H4 (cell line): ENCODE measurements around the gene WDR27. TPM values are rescaled to one million over a fixed set of nuclear protein-coding genes. Genes with fewer than 3 reads are reported as not detected.
"Not testable (repeated sequence)": the region's sequence is repeated elsewhere in the genome, so short reads cannot be mapped to it uniquely, and the experiment has no call there.

Experiments
- DNase-seq: peaks from one replicate; pipeline ENCODE4 v3.0.0-alpha.2; 2015; ENCODE audit warnings: low spot score
- total RNA-seq: library from RNA; depleted of rRNA; stranded (reverse); fragments of >200 nt; shearing (Covaris generic); gene quantifications from 2 replicates; pipeline ENCODE4 v1.2.3, GENCODE V29; 2014

The WDR27 gene
- total RNA-seq, 1 experiment from 2014 or later, result 3.7 TPM

DNA sequence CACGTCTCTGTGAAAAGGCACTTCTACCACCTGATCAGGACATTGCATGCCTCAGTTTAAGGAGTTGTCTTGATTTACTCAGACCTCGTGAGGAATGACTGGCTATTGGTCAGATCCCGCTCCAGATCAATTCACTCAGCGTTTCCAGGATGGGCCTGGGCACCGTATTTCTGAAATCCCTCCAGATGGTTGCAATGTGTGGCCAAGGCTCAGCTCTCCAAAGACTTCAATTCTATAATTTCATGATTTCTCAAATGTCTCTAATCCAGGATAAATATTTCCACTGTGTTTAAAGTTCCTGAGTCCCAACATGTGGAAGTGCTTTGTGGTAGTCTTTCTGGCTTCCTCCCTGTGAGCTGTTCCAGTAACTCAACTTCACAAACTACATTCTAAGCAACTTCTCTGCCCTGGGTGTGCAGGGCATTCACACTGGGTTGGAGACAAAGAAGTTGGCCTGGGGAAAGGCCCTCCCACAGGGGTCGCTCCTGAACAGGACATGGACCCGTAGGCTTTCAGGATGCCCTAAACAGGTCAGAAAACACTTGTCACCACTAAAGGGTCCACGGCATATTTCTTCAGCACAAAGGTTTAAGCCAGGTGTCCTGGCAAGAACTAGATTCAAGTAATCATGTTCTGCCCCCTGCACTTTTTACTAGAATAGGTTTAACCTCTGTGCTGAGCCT is 212.1 kb downstream of the WDR27 start:
- DNase-seq, result no peak

DNA sequence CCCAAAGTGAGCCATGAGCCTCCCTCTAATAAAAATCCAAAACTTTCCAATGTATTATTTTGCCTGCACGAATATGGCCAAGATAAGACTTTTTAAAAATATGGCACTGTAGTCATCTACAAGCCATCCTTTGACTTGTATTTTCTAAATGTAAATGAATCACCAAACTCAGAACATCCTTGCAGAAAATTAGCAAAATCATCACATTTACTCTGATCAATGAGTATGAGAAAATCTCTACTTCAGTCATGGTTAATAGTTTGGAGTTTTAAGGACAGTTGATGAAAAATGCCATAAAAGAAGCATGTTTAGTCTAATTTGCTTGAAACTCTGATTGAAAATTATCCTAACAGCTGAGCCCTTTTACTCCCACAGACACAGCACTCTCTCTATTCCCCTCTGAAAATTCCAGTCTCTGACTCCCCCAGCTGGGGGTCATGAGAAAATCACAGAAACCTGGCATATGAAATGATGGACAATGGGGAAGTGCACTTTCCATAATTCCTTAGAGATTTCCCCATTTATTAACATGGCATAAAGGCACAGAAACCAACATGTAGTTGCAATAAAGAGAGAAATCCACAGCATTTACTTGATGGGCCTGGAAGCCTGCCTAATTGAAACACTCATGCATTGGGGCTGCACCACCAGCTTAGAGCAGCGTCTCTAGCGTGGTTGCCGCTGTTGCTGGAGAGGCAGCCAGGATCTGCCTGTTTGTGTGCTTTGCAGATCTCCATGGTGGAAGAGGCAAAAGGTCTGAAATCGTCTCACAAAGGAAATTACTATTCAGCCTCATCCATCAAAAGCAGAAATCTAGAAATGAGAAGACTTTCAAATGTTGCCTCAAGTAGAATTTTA is 214.0 kb downstream of the WDR27 start:
- DNase-seq, result no peak

DNA sequence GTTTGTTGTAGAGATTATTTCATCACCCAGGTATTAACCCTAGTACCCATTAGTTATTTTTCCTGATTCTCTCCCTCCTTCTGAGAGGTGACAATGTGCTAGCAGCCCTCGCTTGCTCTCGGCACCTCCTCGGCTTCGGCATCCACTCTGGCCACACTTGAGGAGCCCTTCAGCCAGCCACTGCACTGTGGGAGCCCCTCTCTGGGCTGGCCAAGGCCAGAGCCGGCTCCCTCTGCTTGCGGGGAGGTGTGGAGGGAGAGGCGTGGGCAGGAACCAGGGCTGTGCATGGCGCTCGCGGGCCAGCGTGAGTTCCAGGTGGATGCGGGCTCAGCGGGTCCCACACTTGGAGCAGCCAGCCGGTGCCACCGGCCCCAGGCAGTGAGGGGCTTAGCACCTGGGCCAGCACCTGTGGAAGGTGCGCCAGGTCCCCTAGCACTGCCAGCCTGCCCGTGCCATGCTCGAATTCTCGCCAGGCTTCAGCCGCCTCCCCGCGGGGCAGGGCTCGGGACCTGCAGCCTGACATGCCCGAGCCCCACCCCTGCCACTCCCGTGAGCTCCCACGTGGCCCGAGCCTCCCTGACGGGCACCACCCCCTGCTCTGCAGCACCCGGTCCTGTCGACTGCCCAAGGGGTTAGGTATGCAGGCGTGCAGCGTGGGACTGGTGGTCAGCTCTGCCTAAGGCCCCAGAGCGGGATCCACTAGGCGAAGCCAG is 221.9 kb downstream of the WDR27 start:
- DNase-seq, result no peak

DNA sequence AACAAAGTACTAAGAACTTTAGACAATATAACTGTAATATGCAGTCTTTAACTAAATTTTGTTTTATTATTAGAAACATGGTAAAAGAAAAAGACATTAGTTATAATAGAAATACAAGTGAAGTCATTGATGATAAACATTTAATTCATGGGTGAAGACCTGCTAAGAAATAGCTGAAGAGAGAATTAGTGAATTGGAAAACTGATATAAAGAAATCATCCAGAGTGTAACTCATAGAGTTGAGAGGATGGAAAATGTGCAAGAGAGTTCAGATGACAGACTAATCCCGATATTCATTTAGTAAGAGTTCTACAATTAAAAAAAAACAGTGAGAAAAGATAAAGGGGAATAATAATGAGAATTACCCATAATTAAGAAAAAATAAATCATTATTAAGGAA is 227.5 kb downstream of the WDR27 start:
- DNase-seq, result no peak

DNA sequence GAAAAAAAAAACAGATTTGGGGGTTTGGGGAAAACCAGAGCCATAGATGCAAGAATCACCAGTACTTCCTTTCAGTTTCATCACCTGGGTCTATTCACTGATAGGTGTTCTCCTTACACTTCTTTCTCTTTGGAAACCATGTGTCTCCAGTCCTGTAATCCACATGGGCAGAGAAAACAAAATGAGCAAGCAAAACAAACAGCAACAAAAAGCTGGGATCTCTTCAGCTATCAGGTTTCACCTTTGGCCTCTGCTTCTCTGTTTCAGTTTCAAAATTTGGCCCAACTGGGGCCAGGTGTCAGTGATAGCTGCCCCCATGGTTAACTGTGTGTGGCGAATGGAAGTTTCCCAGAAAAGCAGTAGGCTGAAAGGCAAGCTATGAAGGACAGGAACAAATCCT is 228.2 kb downstream of the WDR27 start:
- no peak for DNase-seq

DNA sequence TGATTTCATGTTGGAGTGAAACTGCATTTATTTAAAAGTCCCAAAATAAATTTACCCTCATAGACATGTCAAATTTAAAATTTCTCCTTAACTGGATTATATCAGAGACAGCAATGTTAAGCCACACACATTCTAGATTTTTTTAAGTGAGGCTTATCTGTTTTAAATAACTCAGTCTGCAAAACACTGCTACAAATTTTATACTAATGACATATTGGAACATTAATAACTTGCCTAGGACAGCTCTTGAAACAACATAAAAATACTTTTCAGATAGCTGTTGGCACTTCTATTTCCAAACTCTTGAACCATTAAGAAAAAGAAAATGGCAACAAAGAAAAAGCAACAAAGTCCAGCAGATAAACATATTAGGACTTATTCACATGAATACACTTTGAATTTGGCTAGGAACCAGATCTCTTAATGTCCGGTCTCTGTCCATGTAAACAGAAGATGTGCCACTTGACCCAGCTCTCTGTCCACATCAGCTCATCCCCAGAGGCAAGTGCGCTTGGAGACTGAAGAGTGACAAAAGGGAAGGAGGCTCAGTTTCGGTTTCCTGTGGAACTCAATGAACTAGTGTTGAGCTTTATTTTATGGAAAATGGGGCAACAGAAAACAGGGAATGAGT is 228.9 kb downstream of the WDR27 start:
- no peak for DNase-seq

DNA sequence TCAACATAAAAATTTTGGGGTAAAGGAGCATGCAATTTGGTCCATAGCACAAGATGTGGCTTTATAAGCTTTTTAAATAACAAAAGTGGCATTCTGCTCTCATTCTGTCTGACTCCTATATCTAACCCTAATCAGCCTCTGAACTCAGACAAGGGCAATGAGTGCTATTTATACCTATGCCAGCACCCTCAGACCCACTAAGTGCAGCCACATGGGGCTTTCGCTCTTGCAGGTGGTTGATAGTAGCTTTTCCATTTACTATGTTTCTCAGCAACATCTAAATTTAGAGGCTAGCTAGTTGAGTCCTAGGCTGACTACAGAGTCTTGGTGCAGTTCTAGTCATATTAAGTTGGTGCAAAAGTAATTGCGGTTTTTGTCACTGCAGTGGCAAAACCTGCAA is 231.0 kb downstream of the WDR27 start:
- no peak for DNase-seq

DNA sequence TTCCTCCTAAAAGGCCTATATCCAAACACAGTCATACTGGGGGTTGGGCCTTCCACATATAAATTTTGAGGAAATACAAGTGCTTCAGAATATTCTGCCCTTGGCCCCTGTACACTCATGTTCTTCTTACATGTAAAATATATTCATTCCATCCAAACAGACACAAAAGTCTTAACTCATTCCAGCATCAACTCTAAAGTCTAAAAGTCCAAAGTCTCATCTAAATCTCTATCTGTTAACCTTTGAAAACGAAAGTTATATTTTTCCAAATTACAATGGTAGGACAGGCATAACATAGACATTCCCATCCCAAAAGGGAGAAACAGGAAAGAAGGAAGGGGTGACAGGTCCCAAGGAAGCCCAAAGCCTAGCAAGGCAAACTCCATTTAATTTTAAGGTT is 232.8 kb downstream of the WDR27 start:
- DNase-seq, result no peak

DNA sequence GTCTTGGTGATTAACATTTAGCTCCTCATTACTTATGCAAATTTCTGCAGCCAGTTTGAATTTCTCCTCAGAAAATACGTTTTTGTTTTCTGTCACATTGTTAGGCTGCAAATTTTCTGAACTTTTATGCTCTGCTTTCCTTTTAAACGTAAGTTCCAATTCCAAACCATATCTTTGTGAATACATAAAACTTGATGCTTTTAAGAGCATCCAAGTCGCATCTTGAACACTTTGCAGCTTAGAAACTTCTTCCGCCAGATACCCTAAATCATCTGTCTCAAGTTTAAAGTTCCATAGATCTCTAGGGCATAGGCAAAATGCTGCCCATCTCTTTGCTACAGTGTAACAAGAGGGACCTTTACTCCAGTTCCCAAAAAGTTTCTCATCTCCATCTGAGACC is 234.1 kb downstream of the WDR27 start:
- not testable (repeated sequence) for DNase-seq

DNA sequence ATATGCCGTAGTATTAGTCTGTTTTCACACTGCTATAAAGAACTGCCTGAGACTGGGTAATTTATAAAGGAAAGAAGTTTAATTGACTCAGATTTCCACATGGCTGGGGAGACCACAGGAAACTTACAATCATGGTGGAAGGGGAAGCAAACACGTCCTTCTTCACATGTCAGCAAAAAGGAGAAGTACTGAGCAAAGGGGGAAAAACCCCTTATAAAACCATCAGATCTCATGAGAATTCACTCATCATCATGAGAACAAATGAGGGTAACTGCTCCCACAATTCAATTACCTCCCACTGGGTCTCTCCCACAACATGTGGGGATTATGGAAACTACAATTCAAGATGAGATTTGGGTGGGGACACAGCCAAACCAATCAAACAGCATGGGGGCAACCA is 235.6 kb downstream of the WDR27 start:
- not testable (repeated sequence) for DNase-seq

DNA sequence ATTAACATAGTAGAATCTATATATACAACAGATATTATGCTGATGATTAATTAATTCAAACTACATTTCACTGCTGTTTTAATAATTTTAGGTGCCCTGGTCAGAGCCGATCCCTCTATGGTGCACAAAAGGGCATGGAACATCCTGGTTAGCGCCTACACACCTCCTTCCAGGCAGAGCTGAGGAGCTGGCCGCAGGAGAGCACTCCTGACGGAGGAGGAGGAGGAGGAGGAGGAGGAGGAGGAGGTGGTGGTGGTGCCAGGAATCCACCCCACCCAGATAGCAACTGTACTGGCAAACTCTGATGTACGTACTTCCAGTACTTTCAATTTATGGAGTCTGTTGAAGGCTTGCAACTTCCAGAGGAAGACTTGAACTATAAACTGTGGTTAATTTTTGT is 244.1 kb downstream of the WDR27 start:
- no peak for DNase-seq

DNA sequence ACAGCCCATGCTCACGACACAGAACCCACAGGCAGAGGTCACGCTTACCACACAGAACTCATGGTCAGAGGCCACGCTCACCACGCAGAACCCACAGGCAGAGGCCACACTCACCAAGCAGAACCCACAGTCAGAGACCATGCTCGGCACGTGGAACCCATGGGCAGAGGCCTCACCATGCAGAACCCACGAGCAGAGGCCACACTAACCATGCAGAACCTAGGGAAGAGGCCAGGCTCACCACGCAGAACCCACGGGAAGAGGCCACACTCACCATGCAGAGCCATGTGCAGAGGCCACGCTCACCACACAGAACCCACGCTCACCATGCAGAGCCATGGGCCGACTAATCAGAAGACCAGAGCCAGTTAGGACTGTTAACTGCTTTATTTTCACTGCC is 245.0 kb downstream of the WDR27 start:
- no peak for DNase-seq

DNA sequence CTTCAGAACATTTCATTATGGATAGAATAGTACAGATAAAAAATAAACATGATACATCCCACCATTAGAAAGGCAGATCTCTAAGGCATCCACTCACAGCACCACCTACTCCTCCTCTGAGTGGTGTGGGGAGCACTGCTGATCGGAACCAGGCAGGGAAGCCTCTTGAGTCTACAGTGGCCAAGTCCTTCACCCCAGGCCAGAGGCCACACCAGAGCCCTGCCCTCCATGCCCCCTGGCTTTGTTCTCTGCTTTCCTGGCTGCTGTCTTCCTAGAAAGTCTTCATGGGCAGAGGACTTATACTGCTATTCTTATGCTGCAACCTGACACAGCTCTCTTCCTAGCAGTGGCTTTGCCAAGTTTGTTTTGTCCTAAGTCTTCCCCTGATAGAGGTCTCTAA is 246.4 kb downstream of the WDR27 start:
- DNase-seq, result no peak

DNA sequence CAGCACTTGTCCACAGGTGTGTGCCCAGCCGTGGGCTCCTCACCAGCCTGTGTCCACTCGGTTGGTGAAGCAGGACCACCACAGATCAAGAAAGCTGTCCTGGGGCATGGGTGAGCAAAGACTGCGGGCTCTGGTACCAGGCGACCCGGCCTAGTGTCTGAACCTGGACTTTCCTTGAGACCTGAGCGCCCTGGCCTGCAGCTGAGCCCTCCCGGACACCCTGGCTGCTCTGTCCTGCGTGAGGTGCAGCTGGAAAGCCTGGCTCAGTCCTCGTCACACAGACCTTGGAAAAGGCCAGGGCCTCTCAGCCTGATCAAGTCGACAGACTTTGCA is 247.0 kb downstream of the WDR27 start:
- DNase-seq, result no peak

DNA sequence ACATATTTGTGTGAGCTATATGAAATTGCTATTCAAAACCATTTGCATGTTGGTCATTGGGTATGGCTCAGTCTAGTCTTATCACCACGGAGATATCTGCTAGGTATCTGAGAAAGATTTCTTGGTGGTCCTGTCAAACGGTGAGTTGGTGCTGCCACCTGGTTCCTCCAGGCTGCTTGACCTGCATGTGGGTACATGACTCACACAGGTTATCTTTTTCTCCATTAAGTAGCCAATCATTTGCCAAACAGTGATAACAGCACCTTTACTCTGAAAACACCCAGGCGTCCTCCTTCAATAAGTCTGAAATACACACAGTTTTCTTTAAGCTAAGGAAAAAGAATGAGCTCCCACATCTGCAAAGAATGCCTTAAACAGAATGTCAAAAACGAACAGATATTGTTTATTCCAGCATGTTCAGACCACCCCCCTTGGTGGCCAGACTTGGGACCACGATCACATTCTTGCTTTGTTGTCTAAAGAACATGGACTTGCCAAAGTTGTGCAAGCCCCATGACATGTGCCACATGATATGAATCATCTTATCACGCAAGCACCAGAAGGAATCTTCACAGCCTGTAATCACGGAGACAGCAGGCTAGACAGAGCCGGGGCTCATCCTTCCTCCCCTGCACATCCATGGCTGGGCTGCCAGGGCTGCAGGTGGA is 247.5 kb downstream of the WDR27 start:
- peak; percentile 40 for DNase-seq

DNA sequence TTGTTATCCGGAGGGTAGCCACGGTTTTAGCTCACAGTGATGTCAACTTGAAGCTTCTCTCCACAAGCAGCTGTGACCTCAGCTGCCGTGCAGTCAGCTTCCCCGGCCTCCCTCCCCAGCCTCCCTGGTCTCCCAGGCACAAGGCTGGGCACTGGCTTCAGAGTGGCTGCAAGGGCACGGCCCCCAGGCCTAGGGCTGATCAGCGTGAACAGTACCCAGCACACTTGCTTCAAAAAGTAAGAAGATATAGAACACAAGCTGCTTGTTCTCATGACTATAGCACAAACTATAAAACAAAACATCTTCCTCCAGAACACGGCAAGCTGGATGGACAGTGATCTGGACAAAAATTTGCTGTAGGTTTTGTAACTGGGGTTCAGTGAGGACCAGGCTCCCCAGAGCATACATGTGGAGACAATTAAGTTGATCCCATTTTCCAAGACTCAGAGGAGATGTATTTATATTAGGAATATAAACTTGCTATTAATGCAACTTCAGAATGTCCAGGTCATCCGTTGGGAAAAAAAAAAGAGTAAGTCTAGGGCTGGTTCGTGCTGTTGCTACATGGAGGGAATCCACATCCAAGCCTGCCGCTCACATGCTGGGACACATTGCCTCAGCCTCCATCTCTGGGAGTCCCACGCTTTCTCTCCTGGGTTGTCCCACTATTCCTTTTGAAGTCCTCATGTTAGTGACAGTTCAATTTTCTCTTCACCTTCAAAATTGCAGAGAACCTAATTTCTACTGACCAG is 248.8 kb downstream of the WDR27 start:
- no peak for DNase-seq

DNA sequence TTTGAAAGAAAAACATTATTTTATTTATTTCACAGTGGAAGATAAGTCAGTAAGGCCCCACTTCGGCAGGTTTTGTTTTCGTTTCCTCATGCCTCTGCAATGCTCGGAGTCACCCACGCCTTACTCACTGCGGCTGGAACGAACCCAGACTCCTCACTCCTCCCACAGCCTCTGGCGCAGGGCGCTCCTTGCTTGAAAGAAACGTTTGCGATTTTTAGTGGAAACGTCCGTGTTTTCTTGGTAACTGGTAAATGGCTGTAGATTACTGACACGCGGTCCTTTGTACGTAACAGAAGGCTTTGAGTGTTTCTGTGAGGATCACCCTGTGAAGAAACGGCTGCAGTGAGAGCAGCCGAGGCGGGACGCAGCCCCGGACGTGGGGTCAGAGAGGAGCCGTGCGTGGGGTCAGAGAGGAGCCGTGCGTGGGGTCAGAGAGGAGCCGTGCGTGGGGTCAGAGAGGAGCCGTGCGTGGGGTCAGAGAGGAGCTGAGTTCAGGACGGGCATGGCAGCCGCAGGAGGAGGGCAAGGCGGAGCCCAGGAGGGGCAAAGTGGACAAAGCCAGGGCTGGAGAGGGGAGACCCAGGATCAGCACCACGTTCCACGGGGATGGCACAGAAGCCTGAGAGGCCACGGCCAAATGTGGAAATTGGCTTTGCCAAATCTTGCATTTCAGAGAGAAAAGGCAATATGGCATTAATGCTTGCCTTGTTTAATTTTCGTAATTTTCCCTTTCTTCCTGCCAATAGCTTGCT is 249.5 kb downstream of the WDR27 start:
- DNase-seq, result peak; percentile 68

DNA sequence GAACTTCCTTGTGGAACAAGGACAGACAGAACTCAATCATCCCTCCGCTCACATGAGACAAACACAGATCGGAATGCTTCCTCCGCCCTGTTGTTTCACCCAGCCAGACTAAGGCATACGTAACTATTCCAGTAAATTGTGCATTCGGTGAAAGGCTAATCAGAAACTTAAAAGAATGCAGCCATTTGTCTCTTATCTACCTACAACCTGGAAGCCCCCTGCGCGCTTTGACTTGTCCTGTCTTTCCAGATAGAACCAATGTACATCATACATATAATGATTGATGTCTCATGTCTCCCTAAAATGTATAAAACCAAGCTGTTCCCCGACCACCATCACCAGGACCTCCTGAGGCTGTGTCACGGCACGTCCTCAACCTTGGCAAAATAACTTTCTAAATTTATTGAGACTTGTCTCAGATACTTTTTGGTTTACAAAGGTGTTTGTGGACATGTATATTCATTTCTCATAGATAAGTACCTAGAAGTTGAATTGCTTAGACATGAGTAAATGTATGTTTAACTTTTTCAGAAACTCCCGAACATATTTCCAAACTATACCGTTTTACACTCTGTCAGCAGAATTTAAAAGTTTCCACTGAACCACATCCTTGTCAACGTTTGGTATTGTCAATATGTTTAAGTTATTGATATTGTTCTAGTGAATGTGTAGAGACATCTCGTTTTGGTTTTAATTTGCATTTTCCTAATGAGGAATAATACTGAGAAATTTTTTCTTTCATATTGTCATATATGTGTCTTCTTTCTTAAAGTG is 250.6 kb downstream of the WDR27 start:
- DNase-seq, result no peak

DNA sequence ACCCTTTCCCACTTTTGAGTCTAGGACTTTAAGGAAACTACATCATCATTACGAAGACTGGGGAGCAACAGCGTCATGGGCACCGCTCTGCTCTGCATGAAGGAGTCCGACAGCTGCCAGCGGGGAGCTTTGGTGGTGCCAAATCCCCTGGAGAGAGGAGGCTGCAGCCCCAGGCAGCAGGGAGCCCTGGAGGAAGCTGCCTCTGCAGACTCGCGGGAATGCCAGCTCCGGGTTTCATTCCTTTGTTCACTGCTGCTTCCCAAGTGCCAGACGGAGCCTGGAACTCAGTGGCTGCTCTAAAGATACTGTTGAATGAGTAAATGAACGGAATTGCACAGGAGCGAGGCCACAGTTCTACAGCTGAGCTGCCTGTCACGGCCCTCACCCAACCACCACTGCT is 251.7 kb downstream of the WDR27 start:
- no peak for DNase-seq

DNA sequence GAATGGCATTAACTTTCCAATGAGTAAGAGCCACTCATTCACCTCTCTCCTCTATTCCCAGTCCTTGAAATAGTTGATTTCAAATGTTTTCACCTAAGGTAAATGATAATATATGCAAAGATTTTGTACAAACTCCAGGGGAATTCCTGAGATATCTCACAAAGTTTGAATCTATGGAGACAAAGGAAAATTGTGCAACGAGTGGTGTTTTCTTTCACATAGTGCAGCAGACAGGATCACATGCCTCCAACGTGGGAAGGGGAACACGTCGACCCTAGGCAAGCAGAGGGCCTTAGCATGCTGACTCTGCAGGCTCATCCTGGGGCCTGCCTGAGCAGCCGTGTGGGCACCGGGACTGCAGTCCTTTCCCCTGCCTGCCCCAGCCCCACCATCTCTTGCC is 252.6 kb downstream of the WDR27 start:
- DNase-seq, result no peak
